Endothelial cell of umbilical vein (primary cell): ENCODE data around the gene CIROP.

ENCODE experiments used
- CTCF ChIP-seq, 2 donors: IDR thresholded peaks; 1 replicate in 1 of 2; 2 replicates in 1 of 2; pipeline ENCODE4 v1.5.1; 2011; ENCODE audit warnings: low read length in 2 of 2, mild to moderate bottlenecking in 2 of 2, moderate library complexity in 2 of 2, control low read depth in 1 of 2, inconsistent platforms in 1 of 2, low read depth in 1 of 2; ENCODE audit not compliant: insufficient read depth in 1 of 2; ENCODE audit errors: extremely low read depth in 1 of 2
- EZH2 ChIP-seq: IDR thresholded peaks from 2 replicates; pipeline ENCODE4 v1.6.1; 2012; ENCODE audit warnings: borderline replicate concordance, low read depth, mild to moderate bottlenecking, moderate library complexity, low read length, inconsistent platforms; ENCODE audit not compliant: severe bottlenecking
- JUN ChIP-seq: IDR thresholded peaks from 2 replicates; pipeline ENCODE4 v1.6.1; 2011; ENCODE audit warnings: borderline replicate concordance, low read depth; ENCODE audit not compliant: insufficient read length, insufficient read depth
- MYC ChIP-seq: IDR thresholded peaks from one replicate; pipeline ENCODE4 v1.6.1; 2011; ENCODE audit warnings: mild to moderate bottlenecking, low read depth, low read length
- POLR2A ChIP-seq: IDR thresholded peaks from 2 replicates; pipeline ENCODE4 v1.6.1; 2012; ENCODE audit warnings: low read depth, mild to moderate bottlenecking, control low read depth, low read length
- POLR2AphosphoS5 ChIP-seq: IDR thresholded peaks from 2 replicates; pipeline ENCODE4 v1.6.1; 2012; ENCODE audit warnings: low read depth, mild to moderate bottlenecking, control low read depth, low read length, moderate library complexity; ENCODE audit not compliant: insufficient read depth

DNA sequence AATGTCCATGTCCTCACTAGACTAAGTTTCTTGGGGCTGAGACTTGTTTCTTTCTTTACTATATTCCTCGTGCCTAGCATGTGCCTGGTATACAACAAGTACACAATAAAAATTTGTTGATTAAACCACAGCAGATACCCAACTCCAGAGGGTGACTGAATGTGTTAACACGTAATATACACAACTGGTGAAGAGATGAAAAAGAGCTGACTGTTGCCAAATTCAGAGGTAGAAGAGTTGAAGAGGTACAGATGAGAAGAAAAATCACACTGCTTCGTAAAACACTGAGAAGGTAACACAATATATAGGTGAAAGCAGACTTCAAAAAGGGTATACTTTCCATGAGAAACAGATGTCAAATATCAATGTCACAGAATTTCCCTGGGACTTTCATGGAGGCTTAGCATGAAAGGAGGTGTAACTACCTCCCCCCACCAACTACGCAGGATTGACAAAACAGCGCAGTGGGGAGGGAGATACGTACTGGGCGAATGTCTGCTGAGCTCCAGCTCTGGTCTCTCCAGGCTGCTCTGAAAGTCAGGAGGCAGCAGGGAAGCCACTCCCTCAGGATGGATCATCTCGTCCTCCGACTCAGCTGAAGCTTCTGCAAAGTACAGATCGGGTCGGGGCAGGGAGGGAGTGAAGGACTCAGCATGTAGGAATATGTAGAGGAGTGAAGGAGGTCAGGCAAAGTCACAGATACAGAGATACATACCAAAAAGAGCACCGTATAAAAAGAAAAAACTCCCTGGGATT lies 15.1 kb downstream of the CIROP start:
- TF ChIP-seq POLR2AphosphoS5 (no peak), POLR2A (no peak), CTCF (IDR thresholded peaks at IDR 0.05; ENCODE audit: extremely low read depth in 1 of 2, insufficient read depth in 1 of 2, low read depth in 1 of 2, low read length in 2 of 2) (no peak), MYC (no peak), EZH2 (no peak), JUN (no peak)
